Smooth muscle cell of the brain vasculature (primary cell): Measurements from ENCODE around the gene RBMS3.
"Not testable (repeated sequence)": the region's sequence is repeated elsewhere in the genome, so short reads cannot be mapped to it uniquely, and the experiment has no call there.

Experiments used
- DNase-seq: peaks from one replicate; pipeline ENCODE4 v3.0.0-alpha.2; 2012; ENCODE audit warnings: low read depth, low spot score

Gene RBMS3

DNA sequence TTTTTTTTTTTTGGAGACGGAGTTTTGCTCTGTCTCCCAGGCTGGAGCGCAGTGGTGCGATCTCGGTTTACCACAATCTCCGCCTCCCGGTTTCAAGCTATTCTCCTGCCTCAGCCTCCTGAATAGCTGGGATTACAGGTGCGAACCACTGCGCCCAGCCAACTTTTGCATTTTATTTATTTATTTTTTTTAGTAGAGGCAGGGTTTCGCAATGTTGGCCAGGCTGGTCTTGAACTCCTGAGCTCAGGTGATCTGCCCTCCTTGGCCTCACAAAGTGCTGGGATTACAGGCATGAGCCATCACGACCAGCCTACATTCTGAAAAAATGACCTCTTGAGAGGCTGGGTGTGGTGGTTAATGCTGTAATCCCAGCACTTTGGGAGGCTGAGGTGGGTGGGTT lies 243.6 kb downstream of the RBMS3 start:
- DNase-seq: not testable (repeated sequence)

- DNase-seq: peak; percentile 60
These were observed 244.5 kb downstream of the RBMS3 start for GRCh38 chr3:29525254-29525881.

DNA sequence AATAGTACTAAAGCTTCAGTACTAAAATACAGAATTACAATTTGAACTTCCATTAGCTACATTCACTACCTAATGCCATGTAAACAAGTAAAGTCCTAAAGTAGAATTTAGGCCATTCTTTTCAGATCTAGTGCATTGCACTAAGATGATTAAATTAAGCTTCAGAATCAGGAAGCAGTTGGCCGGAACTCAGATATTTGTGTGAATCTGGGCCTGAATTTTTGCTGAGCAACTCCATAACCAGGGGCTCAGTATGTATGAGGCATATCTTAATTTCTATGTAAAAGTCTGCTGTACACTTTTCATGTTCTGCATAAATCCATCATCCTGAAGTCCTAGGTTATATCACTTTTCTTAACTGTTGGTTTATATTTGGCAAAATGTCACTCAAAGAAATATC lies 246.4 kb downstream of the RBMS3 start:
- DNase-seq: no peak

DNA sequence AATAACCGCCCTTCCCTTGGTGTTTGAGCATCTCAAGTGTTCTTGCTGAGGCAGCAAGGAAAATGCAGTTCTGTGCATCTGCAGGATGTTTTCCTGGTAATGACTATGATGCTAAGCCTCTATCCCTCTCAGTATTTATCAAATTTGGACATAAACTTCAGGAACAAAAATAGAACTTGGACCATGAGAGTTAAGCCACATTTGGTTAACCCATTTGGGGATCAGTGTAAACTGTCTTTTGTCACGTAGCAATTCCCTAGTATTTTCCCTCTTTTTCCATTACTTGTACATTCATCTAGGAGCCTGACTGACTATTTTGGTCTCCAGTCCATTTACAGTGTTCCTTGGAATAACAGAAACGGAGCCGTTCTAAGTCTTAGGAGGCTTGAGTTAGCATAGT lies 250.8 kb downstream of the RBMS3 start:
- DNase-seq: no peak

GRCh38 chr3:29532473-29532872 lies 251.6 kb downstream of the RBMS3 start:
- no peak for DNase-seq

DNA sequence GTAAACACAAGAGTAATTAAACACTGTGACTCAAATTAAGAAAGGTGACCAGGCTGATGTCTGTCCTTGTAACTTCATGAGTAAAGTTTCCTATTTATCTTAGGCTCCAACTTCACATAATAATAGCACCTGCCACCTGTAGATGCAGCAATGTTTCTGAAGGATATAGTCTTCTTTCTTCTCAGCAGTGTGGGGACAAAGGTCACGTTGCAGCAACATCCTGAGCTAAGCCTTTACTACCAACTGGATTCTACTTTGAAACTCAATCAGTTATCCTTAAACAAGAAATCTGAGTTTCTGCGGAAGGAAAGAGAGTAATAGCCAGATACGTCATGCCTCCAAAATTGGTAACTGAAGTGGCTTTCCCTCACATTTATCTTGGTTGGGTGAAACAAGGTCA lies 253.1 kb downstream of the RBMS3 start:
- no peak for DNase-seq

GRCh38 chr3:29536016-29536758 lies 255.3 kb downstream of the RBMS3 start:
- DNase-seq: no peak

DNA sequence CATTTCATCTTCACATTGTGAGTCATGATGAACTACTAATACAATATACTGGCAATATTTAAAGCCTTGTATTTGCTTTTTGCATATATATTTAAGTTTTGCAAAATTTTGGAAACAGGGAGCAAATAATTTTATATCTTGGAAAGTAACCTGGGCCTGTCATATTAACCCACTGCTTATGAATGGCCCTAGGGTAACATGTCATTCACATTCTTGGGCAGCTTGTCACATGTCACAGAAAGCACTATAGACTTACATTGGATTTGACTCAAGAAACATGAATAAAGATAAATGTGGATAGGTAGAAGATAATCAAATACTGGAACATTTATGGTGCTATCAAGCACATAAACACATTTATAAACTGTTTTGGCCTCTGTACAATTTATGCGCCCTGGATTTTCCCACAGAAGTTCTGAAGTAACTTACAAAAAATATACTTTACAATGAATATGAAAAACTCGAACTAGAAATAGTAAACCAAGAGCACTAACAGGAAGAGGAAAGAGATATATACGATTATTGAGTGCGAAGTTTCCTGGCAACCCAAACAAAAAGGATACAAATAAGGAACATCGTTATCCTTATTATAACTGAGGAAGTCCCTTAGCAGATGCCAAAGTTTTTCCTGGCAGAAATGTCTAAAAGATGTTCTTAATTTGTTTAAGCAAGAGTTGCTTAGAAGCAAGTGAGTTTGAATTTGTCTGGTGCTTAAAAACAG lies 257.2 kb downstream of the RBMS3 start:
- DNase-seq: no peak

GRCh38 chr3:29538610-29538958 lies 257.7 kb downstream of the RBMS3 start:
- no peak for DNase-seq

DNA sequence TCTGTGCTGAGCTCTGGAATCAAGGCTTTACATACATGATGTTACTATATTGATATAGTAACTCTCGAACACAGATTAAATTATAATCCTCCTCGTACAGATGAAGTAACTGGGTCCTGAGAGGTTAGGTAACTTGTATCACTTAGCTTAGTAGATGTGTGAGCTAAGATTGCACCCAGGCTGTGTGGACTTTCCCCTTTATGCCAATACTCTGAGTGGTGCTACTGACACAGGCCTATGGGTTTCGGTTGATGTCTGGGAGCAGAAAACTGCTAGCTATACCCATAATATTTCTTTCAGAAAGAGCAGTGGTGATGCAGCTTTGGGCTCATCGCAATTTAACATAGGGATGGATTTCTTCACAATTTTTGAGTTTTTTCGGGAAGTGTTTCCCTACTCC lies 259.7 kb downstream of the RBMS3 start:
- no peak for DNase-seq

DNA sequence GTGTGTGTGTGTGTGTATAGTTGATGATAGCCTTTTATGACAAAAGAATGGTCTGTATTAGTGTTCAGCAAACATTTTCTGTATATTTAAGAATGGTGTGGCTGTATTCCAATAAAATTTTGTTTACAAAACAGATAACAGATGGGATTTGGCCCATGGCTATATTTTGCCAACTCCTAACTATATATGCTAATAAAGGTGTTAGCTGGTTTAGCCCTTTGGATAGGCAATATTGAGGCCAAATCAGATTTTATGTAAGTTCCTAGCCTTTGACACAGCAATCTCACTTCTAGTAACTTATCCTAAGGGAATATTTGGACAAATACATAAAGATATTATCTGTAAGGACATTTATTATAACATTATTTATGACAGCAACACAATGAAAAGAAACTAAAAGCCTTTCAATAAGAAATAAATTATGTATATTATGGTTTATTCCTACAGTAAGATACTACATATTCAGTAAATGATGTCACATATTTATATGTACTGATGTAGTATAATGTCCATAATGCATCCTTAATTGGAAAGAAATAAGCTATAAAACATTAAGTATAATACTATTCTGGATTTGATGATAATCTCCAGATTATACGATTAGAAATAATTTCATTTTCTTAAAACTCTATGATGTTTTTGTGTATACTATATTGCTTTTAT lies 264.0 kb downstream of the RBMS3 start:
- no peak for DNase-seq

GRCh38 chr3:29545615-29546014 lies 264.7 kb downstream of the RBMS3 start:
- DNase-seq: no peak

DNA sequence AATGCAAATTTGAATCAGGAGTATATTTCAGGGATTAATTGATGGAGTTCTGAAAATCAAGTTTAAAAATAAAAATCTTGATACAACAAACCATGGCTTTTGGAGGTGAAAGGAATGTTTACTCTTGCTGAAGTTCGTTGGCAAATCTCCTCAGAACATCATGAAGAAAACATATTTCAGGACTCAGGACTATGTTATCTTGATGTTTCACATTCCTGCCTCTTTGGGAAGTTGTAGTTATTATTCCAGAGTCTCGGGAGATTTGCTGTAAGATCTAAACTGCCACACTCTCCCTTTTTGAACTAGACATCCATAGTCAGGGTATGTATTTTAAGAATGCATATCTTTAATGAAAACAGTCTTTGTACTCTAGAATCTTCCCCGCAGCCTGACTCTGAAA lies 271.2 kb downstream of the RBMS3 start:
- no peak for DNase-seq

GRCh38 chr3:29554566-29554965 lies 273.7 kb downstream of the RBMS3 start:
- DNase-seq: no peak

DNA sequence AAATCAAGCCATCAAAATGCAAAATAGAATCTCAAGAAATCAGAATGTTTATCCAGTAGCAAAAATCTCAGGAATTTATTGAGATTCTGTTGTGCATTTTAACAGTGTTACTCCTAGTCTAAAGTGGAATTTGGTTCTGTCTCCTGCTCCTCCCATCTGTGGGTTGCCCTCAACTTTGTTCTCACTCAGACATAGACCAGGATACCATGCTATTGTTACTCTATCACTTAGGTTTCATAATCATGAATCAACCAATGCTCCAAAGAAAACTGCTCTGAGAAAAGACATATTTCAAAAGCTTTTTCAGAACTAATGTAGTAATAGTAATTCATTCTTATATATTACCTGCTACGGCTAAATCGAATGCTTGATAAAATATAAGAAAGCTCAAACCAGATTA lies 274.7 kb downstream of the RBMS3 start:
- no peak for DNase-seq

- no peak for DNase-seq
These were observed 276.3 kb downstream of the RBMS3 start for GRCh38 chr3:29557186-29557585.

DNA sequence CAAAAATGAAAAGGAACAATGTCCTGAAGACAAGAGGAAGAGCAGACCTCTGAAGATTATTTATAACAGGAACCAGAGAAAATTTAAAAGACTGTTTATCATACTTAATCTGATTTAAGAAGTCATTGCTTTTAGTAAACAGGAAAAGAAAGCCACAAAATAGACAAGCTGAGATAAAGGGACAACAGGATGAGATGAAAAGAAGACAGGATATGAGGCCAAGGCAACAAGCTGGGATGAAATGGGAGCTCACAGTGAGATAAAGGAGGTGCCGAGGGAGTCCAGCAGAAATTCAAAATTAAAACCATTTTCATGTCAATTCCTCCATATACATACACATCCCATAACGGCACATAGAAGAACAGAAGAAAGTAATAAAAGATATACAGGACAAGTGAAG lies 277.0 kb downstream of the RBMS3 start:
- DNase-seq: no peak

DNA sequence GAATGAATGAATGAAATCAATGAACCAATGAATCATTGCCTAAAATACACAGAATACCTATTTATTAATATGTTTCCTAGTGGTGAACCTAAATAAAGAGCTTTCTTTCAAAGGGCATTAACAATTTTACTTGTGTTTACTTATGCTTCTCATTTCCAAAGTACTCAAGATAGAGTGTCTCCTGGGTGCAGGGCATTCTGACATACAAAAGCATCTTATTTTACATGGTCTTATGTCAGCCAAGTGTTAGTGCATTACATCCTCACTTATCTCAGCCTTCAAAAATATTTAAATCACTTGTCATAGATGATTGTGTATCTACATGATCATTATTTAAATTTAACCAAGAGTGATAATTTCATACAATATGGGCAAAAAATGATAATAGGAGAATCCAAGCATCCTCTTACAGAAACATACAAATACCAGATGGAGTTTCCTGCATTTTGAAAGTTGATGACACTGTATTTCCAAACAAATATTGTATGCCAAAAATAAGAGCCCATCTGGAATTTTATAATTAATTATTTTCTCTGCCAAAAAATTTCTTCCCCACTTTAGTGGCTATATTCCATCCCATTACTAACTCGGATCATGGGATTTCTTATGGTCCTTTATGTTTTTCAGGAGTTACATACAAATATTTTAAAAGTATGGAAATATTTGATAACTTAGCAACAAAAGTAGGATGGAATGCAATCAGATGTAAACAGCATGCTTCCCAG lies 279.0 kb downstream of the RBMS3 start:
- no peak for DNase-seq

DNA sequence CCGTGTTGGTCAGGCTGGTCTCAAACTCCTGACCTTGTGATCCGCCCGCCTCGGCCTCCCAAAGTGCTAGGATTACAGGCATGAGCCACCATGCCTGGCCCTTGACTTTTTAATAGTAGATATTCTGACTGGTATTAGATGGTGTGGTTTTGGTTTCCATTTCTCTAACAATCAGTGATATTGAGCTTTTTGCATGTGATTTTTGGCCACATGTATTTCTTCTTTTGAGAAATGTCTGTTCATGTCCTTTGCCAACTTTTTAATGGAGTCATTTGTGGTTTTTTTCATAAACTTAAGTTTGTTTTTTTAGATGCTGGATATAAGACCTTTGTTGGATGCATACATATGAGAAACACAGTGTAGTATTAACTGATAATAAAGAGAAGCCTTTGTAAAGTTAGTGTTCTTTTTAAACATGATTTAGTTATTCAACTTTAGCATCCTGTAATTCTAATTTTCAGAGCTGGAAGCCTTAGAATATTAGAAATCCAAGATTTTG lies 280.8 kb downstream of the RBMS3 start:
- DNase-seq: no peak

- no peak for DNase-seq
These were observed 284.4 kb downstream of the RBMS3 start for GRCh38 chr3:29565236-29565635.

GRCh38 chr3:29567501-29567900 lies 286.6 kb downstream of the RBMS3 start:
- DNase-seq: no peak

GRCh38 chr3:29568355-29568754 lies 287.5 kb downstream of the RBMS3 start:
- no peak for DNase-seq
